Loucy (cell line): Measurements from ENCODE around the gene CCDC178.

Source experiments
- H2AFZ ChIP-seq: fragments of 200-600 bp; sonication (generic); 2 replicates; pipeline ENCODE4 v1.6.0; 2016; ENCODE audit warnings: antibody characterized with exemption, mild to moderate bottlenecking, low read length, moderate library complexity
- H3F3A ChIP-seq: fragments of 200-600 bp; 2 replicates; pipeline ENCODE4 v1.6.0; 2016; ENCODE audit warnings: antibody characterized with exemption, low read depth, mild to moderate bottlenecking
- H3K27me3 ChIP-seq: fragments of 200-600 bp; sonication (generic); 2 replicates; pipeline ENCODE4 v1.6.1; 2014; ENCODE audit warnings: low read length, mild to moderate bottlenecking; ENCODE audit not compliant: insufficient read depth, poor library complexity, severe bottlenecking
- H3K36me3 ChIP-seq: fragments of 200-600 bp; sonication (generic); 2 replicates; pipeline ENCODE4 v1.6.1; 2016; ENCODE audit warnings: low read length; ENCODE audit not compliant: insufficient read depth
- H3K4me1 ChIP-seq: fragments of 200-600 bp; sonication (generic); 2 replicates; pipeline ENCODE4 v1.5.1; 2014; ENCODE audit warnings: low read length, mild to moderate bottlenecking; ENCODE audit not compliant: insufficient read depth, poor library complexity, severe bottlenecking
- H3K4me2 ChIP-seq: fragments of 200-600 bp; sonication (generic); 2 replicates; pipeline ENCODE4 v1.6.0; 2014; ENCODE audit warnings: antibody characterized with exemption, low read length, low read depth, mild to moderate bottlenecking; ENCODE audit not compliant: poor library complexity, severe bottlenecking
- H3K4me3 ChIP-seq: fragments of 200-600 bp; sonication (generic); 2 replicates; pipeline ENCODE4 v1.5.1; 2014; ENCODE audit warnings: low read length, mild to moderate bottlenecking, mixed read lengths; ENCODE audit not compliant: poor library complexity, severe bottlenecking
- H3K79me2 ChIP-seq: fragments of 200-600 bp; sonication (generic); 2 replicates; pipeline ENCODE4 v1.6.1; 2014; ENCODE audit warnings: low read length; ENCODE audit not compliant: insufficient read depth
- H3K9ac ChIP-seq: fragments of 200-600 bp; sonication (generic); 2 replicates; pipeline ENCODE4 v1.6.0; 2014; ENCODE audit warnings: mild to moderate bottlenecking, low read depth, low read length, moderate library complexity; ENCODE audit not compliant: poor library complexity, severe bottlenecking
- H3K9me2 ChIP-seq: fragments of 200-600 bp; sonication (generic); replicated peaks from 2 replicates; pipeline ENCODE4 v1.6.1; 2016; ENCODE audit warnings: low read depth, low read length, mixed read lengths
- H3K9me3 ChIP-seq: fragments of 200-600 bp; sonication (generic); 2 replicates; pipeline ENCODE4 v1.6.1; 2014; ENCODE audit warnings: mild to moderate bottlenecking, antibody characterized with exemption, low read length, low read depth; ENCODE audit not compliant: insufficient read depth
- H4K20me1 ChIP-seq: fragments of 200-600 bp; sonication (generic); 2 replicates; pipeline ENCODE4 v1.6.0; 2014; ENCODE audit warnings: antibody characterized with exemption, low read length, mild to moderate bottlenecking; ENCODE audit not compliant: insufficient read depth, poor library complexity, severe bottlenecking
- EZH2phosphoT487 ChIP-seq: fragments of 200-600 bp; IDR thresholded peaks from 2 replicates; pipeline ENCODE4 v1.6.1; 2018; ENCODE audit warnings: antibody characterized with exemption, mild to moderate bottlenecking, moderate library complexity, borderline replicate concordance
- TF ChIP-seq, protein P1 (sequence below): fragments of 200-600 bp; sonication (generic); conservative IDR thresholded peaks from 2 replicates; pipeline ENCODE4 v1.5.1; 2014; ENCODE audit warnings: mild to moderate bottlenecking, antibody characterized with exemption, low read length

Gene CCDC178

DNA sequence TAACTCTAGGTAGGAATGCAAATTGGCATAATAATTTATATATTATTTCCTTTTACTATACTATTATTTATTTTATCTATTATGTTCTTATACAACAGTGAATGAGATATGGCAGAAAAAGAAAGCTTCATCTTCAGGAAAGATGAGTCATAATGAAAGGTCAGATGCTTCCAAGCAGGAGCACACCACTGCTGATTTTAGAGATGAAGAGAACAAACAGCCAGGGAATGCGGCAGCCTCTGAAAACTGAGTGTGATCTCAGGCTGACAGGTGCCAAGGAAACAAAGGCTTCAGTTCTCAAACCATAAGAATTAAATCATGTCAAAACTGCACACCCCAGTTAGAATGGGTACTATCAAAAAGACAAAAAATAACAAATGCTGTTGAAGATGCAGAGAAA, 149.0 kb downstream of the CCDC178 start:
- no peaks in the 10 kb centered on the region for H3F3A ChIP-seq
- no peaks in the 10 kb centered on the region for H3K36me3 ChIP-seq
- H2AFZ ChIP-seq = no peak overlapping the region
- H4K20me1 ChIP-seq = no peaks in the 10 kb centered on the region
- TF ChIP-seq, protein P1, sequence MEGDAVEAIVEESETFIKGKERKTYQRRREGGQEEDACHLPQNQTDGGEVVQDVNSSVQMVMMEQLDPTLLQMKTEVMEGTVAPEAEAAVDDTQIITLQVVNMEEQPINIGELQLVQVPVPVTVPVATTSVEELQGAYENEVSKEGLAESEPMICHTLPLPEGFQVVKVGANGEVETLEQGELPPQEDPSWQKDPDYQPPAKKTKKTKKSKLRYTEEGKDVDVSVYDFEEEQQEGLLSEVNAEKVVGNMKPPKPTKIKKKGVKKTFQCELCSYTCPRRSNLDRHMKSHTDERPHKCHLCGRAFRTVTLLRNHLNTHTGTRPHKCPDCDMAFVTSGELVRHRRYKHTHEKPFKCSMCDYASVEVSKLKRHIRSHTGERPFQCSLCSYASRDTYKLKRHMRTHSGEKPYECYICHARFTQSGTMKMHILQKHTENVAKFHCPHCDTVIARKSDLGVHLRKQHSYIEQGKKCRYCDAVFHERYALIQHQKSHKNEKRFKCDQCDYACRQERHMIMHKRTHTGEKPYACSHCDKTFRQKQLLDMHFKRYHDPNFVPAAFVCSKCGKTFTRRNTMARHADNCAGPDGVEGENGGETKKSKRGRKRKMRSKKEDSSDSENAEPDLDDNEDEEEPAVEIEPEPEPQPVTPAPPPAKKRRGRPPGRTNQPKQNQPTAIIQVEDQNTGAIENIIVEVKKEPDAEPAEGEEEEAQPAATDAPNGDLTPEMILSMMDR = no peak
- TF ChIP-seq EZH2phosphoT487 = no peak
- H3K9me2 ChIP-seq = no peaks in the 10 kb centered on the region
- no peaks in the 10 kb centered on the region for H3K4me1 ChIP-seq
- no peak overlapping the region for H3K4me3 ChIP-seq
- H3K9me3 ChIP-seq = no peaks in the 10 kb centered on the region
- no peaks in the 10 kb centered on the region for H3K79me2 ChIP-seq
- H3K9ac ChIP-seq = no peak overlapping the region
- H3K4me2 ChIP-seq = no peak overlapping the region
- no peaks in the 10 kb centered on the region for H3K27me3 ChIP-seq

DNA sequence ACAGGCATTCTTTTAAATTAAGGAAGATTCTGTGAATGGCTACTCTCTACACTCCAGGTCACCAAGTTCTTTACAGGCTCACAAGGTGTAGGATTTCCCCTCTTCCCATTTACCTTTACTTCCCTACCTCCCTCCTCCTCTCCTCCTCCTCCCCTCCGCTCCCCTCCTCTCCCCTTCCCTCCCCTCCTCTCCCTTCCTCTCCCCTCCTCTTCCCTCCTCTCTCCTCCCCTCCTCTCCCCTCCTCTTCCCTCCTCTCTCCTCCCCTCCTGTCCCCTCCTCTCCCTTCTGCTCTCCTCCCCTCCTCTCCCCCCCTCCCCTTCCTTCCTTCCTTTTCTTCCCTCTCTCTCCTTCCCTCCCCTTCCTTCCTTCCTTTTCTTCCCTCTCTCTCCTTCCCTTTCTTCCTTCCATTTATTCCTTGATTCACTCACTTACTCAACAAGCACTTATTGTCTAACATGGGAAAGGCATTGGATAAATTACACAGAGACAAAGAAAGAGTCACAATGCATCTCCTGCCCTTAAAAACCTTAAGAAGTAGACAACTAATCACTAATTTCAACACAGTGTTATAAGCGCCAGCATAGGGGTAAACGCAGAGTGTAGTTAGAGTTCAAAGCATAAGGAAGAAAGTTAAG, 152.3 kb downstream of the CCDC178 start:
- Histone ChIP-seq H3K4me1 (no peaks in the 10 kb centered on the region), H3K79me2 (no peaks in the 10 kb centered on the region), H3K4me3 (no peak overlapping the region), H4K20me1 (no peaks in the 10 kb centered on the region), H3K36me3 (no peaks in the 10 kb centered on the region), H3K9me3 (no peaks in the 10 kb centered on the region), H3F3A (no peaks in the 10 kb centered on the region), H3K9ac (no peak overlapping the region), H3K27me3 (no peaks in the 10 kb centered on the region), H2AFZ (no peak overlapping the region), H3K4me2 (no peak overlapping the region), H3K9me2 (no peaks in the 10 kb centered on the region)
- TF ChIP-seq, protein P1 = no peak
- TF ChIP-seq EZH2phosphoT487 = no peak

DNA sequence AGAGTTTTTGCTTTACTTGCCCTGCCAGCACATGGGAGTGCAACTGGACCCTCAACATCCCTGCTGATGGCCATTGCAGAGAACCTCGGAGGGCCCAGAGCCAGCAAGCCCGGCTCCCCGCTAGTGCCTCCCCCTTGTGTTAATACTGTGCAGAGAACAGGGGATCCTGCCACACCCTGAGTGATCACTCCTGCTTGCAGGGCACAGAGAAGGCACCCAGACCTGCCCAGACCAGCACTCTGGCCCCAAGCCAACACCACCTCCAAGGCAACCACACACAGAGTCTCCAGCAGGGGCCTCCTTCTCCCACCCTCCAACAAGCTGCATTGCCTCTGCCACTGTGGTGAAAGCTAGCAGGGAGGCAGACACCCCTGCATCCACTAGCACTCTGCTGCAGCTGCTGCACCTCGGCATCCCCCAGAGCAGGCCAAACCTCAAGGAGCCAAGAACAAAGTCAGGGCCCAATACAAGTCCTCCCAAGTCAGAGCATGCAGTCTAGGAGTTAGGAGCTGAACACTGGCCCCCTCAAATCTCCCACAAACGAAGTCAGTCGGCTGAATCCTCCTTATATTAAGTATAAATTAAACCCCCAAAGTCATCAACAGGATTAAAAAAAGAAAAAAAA, 157.7 kb downstream of the CCDC178 start:
- no peak overlapping the region for H3K9ac ChIP-seq
- TF ChIP-seq EZH2phosphoT487 = no peak
- TF ChIP-seq, protein P1 = no peak
- H3F3A ChIP-seq = no peaks in the 10 kb centered on the region
- H3K79me2 ChIP-seq = no peaks in the 10 kb centered on the region
- H4K20me1 ChIP-seq = no peaks in the 10 kb centered on the region
- H3K4me3 ChIP-seq = no peak overlapping the region
- H3K9me2 ChIP-seq = no peaks in the 10 kb centered on the region
- no peak overlapping the region for H3K4me2 ChIP-seq
- no peaks in the 10 kb centered on the region for H3K9me3 ChIP-seq
- H3K4me1 ChIP-seq = no peaks in the 10 kb centered on the region
- H2AFZ ChIP-seq = no peak overlapping the region
- H3K36me3 ChIP-seq = no peaks in the 10 kb centered on the region
- H3K27me3 ChIP-seq = no peaks in the 10 kb centered on the region
